Endothelial cell of umbilical vein (primary cell): Measurements from ENCODE around the gene RPS8.

Source experiments
- EZH2 ChIP-seq: IDR thresholded peaks from 2 replicates; pipeline ENCODE4 v1.6.1; 2012; ENCODE audit warnings: borderline replicate concordance, low read depth, mild to moderate bottlenecking, moderate library complexity, low read length, inconsistent platforms; ENCODE audit not compliant: severe bottlenecking
- POLR2A ChIP-seq: IDR thresholded peaks from 2 replicates; pipeline ENCODE4 v1.6.1; 2012; ENCODE audit warnings: low read depth, mild to moderate bottlenecking, control low read depth, low read length
- TF ChIP-seq, protein P1 (sequence below), 2 donors: IDR thresholded peaks; 1 replicate in 1 of 2; 2 replicates in 1 of 2; pipeline ENCODE4 v1.5.1; 2011; ENCODE audit warnings: low read length in 2 of 2, mild to moderate bottlenecking in 2 of 2, moderate library complexity in 2 of 2, control low read depth in 1 of 2, inconsistent platforms in 1 of 2, low read depth in 1 of 2; ENCODE audit not compliant: insufficient read depth in 1 of 2; ENCODE audit errors: extremely low read depth in 1 of 2

DNA sequence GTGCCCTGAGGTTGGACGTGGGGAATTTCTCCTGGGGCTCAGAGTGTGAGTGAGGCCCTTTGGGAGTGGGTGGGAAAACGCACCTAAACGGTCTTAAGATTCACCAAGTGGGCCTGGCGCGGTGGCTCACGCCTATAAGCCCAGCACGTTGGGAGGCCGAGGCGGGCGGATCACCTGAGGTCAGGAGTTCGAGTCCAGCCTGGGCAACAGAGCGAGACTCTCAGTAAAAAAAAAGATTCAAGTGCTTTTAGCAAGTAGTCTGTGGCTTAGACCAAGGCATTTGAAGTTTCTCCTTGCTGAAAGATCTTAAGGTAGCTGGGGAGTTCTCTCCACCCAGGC is 1.4 kb downstream of the RPS8 start:
- TF ChIP-seq, protein P1, sequence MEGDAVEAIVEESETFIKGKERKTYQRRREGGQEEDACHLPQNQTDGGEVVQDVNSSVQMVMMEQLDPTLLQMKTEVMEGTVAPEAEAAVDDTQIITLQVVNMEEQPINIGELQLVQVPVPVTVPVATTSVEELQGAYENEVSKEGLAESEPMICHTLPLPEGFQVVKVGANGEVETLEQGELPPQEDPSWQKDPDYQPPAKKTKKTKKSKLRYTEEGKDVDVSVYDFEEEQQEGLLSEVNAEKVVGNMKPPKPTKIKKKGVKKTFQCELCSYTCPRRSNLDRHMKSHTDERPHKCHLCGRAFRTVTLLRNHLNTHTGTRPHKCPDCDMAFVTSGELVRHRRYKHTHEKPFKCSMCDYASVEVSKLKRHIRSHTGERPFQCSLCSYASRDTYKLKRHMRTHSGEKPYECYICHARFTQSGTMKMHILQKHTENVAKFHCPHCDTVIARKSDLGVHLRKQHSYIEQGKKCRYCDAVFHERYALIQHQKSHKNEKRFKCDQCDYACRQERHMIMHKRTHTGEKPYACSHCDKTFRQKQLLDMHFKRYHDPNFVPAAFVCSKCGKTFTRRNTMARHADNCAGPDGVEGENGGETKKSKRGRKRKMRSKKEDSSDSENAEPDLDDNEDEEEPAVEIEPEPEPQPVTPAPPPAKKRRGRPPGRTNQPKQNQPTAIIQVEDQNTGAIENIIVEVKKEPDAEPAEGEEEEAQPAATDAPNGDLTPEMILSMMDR (IDR thresholded peaks at IDR 0.05; ENCODE audit: extremely low read depth in 1 of 2, insufficient read depth in 1 of 2, low read depth in 1 of 2, low read length in 2 of 2): no peak
- TF ChIP-seq POLR2A (no peak), EZH2 (no peak)
